ENCODE results near the gene PDE7B.

- TF ChIP-seq CTCF (conservative IDR thresholded peaks at IDR 0.05), result no peak
- no peak for TF ChIP-seq ZFX (IDR thresholded peaks at IDR 0.05)
These were observed 135.7 kb downstream of the PDE7B start for GRCh38 chr6:135987226-135987625.

All from C4-2B (cell line).